HG03066 (cell line): ENCODE measurements around the gene CD7.

Experiments
- ATAC-seq: cut with Tn5 transposase; IDR thresholded peaks from one replicate; pipeline ENCODE4 v1.9.1; 2021; ENCODE audit warnings: low read depth; ENCODE audit not compliant: unreplicated experiment

Gene CD7

GRCh38 chr17:82267575-82268379, 49.6 kb downstream of the CD7 start:
- no peak for ATAC-seq

DNA sequence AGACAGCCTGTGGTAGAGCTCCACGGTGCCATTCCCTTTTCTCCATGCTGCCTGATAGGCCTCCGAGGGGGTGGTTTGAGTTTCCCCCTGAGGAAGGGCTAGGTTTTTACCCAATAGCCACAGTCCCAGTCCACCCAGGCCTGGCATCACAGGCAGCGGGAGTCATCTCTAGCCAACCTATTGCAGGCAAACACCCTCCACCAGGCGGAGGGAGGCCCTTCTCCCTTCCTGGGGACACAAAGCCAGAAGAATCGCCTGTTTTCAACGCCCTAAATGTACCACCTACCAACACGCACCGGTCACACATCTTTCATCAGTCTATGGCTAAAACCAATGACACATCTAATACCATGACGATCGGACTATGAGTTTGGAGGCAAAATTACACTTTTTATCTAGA, 51.3 kb downstream of the CD7 start:
- ATAC-seq, result no peak
